ENCODE data around the gene SCARF1. TPM values are rescaled to one million over a fixed set of nuclear protein-coding genes. Genes with fewer than 3 reads are reported as not detected.
A peak's percentile ranks its signal among the peaks of the same experiment; 100 is the strongest.

The SCARF1 gene
- polyA plus RNA-seq, 1 donor (not counting 4 experiments of a cell fraction or from before 2014, with no cell fraction given), result 0.05 TPM

GRCh38 chr17:1588821-1589585 lies 56.5 kb downstream of the SCARF1 start:
- no peak for TF ChIP-seq CTCF (optimal IDR thresholded peaks at IDR 0.05 in 1 of 3, IDR thresholded peaks at IDR 0.05 in 1 of 3, conservative IDR thresholded peaks at IDR 0.05 in 1 of 3; ENCODE audit: extremely low read depth in 1 of 3, insufficient read depth in 2 of 3, low read length in 3 of 3)
- TF ChIP-seq EZH2 (IDR thresholded peaks at IDR 0.05; ENCODE audit: low read length), result no peak
- Histone ChIP-seq H3K36me3 (ENCODE audit: control insufficient read depth in 2 of 2, extremely low read depth in 1 of 2, insufficient read depth in 2 of 2, low read length in 2 of 2) (peaks cover 0 to 20% of the 10 kb centered on the region in 2 experiments), H3K9me1 (ENCODE audit: control insufficient read depth, extremely low read depth, insufficient read depth, low read length) (no peaks in the 10 kb centered on the region), H3K27ac (ENCODE audit: control insufficient read depth, insufficient read depth, low read length) (no peak overlapping the region), H4K20me1 (ENCODE audit: control insufficient read depth, extremely low read depth, insufficient read depth, low read length) (peaks cover 8% of the 10 kb centered on the region), H3K27me3 (ENCODE audit: control insufficient read depth, extremely low read depth, insufficient read depth, low read length) (no peaks in the 10 kb centered on the region), H3K9ac (ENCODE audit: control insufficient read depth, extremely low read depth, insufficient read depth, low read length) (no peak overlapping the region), H3K79me2 (ENCODE audit: control insufficient read depth, insufficient read depth, low read length) (no peaks in the 10 kb centered on the region), H3K4me2 (ENCODE audit: control insufficient read depth, extremely low read depth, insufficient read depth, low read depth, low read length) (no peak overlapping the region), H3K4me1 (ENCODE audit: control insufficient read depth, extremely low read depth, insufficient read depth, low read length) (peaks cover 20% of the 10 kb centered on the region), H3K4me3 (ENCODE audit: control insufficient read depth in 2 of 3, extremely low read depth in 1 of 3, insufficient read depth in 2 of 3, low read depth in 1 of 3, low read length in 3 of 3) (no peak overlapping the region), H2AFZ (ENCODE audit: control insufficient read depth, low read length) (no peak overlapping the region), H3K9me3 (ENCODE audit: control insufficient read depth, low read depth, low read length) (no peaks in the 10 kb centered on the region)
- DNase-seq (ENCODE audit: low read depth, low spot score) (no peak), FAIRE-seq (peak; percentile 5)
- dilution Hi-C loops (cut with MboI; ENCODE audit: extremely low pct_ligation_motif_present, low sequenced_read_pairs), result no loop called here

DNA sequence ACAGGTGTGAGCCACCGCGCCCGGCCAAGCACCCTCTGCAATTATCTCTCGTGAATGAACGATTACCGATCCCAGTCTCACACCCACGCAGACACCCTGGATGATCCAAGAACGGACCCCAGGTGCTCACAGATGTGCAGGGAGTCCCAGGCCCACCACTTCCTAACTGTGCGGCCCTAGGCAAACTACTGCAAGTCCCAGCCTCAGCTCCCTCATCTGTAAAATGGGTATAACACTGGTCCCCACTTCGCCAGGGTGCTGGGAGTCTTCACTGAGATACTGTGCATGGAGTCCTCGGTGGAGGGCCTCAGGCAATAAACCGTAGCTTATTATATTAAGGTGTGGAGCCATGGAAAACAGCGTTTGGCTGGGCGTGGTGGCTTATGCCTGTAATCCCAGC lies 61.4 kb downstream of the SCARF1 start:
- H3K27ac ChIP-seq (ENCODE audit: control insufficient read depth, insufficient read depth, low read length), result no peak overlapping the region

More for the DNA sequence above, 61.4 kb downstream of the SCARF1 start:
- Histone ChIP-seq H2AFZ (ENCODE audit: control insufficient read depth, low read length) (no peak overlapping the region), H3K9ac (ENCODE audit: control insufficient read depth, extremely low read depth, insufficient read depth, low read length) (no peak overlapping the region), H3K4me3 (ENCODE audit: control insufficient read depth in 2 of 3, extremely low read depth in 1 of 3, insufficient read depth in 2 of 3, low read depth in 1 of 3, low read length in 3 of 3) (no peak overlapping the region), H3K79me2 (ENCODE audit: control insufficient read depth, insufficient read depth, low read length) (no peaks in the 10 kb centered on the region), H4K20me1 (ENCODE audit: control insufficient read depth, extremely low read depth, insufficient read depth, low read length) (no peaks in the 10 kb centered on the region), H3K4me1 (ENCODE audit: control insufficient read depth, extremely low read depth, insufficient read depth, low read length) (peaks cover 6% of the 10 kb centered on the region), H3K36me3 (ENCODE audit: control insufficient read depth in 2 of 2, extremely low read depth in 1 of 2, insufficient read depth in 2 of 2, low read length in 2 of 2) (peaks cover 0 to 21% of the 10 kb centered on the region in 2 experiments), H3K27me3 (ENCODE audit: control insufficient read depth, extremely low read depth, insufficient read depth, low read length) (no peaks in the 10 kb centered on the region), H3K9me3 (ENCODE audit: control insufficient read depth, low read depth, low read length) (no peaks in the 10 kb centered on the region), H3K9me1 (ENCODE audit: control insufficient read depth, extremely low read depth, insufficient read depth, low read length) (no peaks in the 10 kb centered on the region), H3K4me2 (ENCODE audit: control insufficient read depth, extremely low read depth, insufficient read depth, low read depth, low read length) (no peak overlapping the region)
- FAIRE-seq (no peak), DNase-seq (ENCODE audit: low read depth, low spot score) (no peak)
- TF ChIP-seq EZH2 (IDR thresholded peaks at IDR 0.05; ENCODE audit: low read length), result no peak
- TF ChIP-seq CTCF (optimal IDR thresholded peaks at IDR 0.05 in 1 of 3, IDR thresholded peaks at IDR 0.05 in 1 of 3, conservative IDR thresholded peaks at IDR 0.05 in 1 of 3; ENCODE audit: extremely low read depth in 1 of 3, insufficient read depth in 2 of 3, low read length in 3 of 3), result no peak
- dilution Hi-C loops (cut with MboI; ENCODE audit: extremely low pct_ligation_motif_present, low sequenced_read_pairs), result no loop called here

Small RNAs within 50 kb of the gene (small RNA-seq; reads per million reads assigned to genes)
- gene RN7SL105P (ENCODE audit: insufficient read length in 3 of 3, low read depth in 3 of 3, low replicate concordance in 1 of 3), result 0 reads per million in 3 experiments

Other genes with a start within 250 kb of the SCARF1 start
- gene YWHAE, start 245.5 kb downstream of the SCARF1 start, polyA plus RNA-seq, result 468 to 1,322 TPM (median 739 TPM) in 3 replicates
- gene CRK, start 189.5 kb downstream of the SCARF1 start, polyA plus RNA-seq, result 111 to 127 TPM (median 117 TPM) in 3 replicates
- 101 to 124 TPM (median 117 TPM) in 3 replicates for gene MYO1C, start 153.0 kb downstream of the SCARF1 start, polyA plus RNA-seq
- gene INPP5K, start 129.1 kb downstream of the SCARF1 start, polyA plus RNA-seq, result 19.9 to 28.0 TPM (median 23.0 TPM) in 3 replicates
- 45.2 to 80.0 TPM (median 76.5 TPM) in 3 replicates for gene PITPNA, start 82.9 kb downstream of the SCARF1 start, polyA plus RNA-seq
- 12.7 to 17.0 TPM (median 13.9 TPM) in 3 replicates for gene SLC43A2, start 16.9 kb downstream of the SCARF1 start, polyA plus RNA-seq
- 3.1 to 4.5 TPM (median 3.2 TPM) in 3 replicates for gene RILP, start 4.1 kb upstream of the SCARF1 start, polyA plus RNA-seq
- 60.1 to 118 TPM (median 97.5 TPM) in 3 replicates for gene PRPF8, start 39.1 kb upstream of the SCARF1 start, polyA plus RNA-seq
- 0.75 to 1.1 TPM (median 0.76 TPM) in 3 replicates for gene TLCD2, start 64.6 kb upstream of the SCARF1 start, polyA plus RNA-seq
- 4.2 to 9.5 TPM (median 7.3 TPM) in 3 replicates for gene WDR81, start 79.0 kb upstream of the SCARF1 start, polyA plus RNA-seq
- 0.93 to 1.5 TPM (median 0.96 TPM) in 3 replicates for gene SERPINF2, start 97.1 kb upstream of the SCARF1 start, polyA plus RNA-seq
- 17.3 to 29.8 TPM (median 23.2 TPM) in 3 replicates for gene SERPINF1, start 116.3 kb upstream of the SCARF1 start, polyA plus RNA-seq
- gene SMYD4, start 184.2 kb upstream of the SCARF1 start, polyA plus RNA-seq, result 5.6 to 6.3 TPM (median 5.8 TPM) in 3 replicates
- 70.5 to 79.7 TPM (median 74.9 TPM) in 3 replicates for gene RPA1, start 184.3 kb upstream of the SCARF1 start, polyA plus RNA-seq